ENCODE results near the gene OPHN1.

The OPHN1 gene

DNA sequence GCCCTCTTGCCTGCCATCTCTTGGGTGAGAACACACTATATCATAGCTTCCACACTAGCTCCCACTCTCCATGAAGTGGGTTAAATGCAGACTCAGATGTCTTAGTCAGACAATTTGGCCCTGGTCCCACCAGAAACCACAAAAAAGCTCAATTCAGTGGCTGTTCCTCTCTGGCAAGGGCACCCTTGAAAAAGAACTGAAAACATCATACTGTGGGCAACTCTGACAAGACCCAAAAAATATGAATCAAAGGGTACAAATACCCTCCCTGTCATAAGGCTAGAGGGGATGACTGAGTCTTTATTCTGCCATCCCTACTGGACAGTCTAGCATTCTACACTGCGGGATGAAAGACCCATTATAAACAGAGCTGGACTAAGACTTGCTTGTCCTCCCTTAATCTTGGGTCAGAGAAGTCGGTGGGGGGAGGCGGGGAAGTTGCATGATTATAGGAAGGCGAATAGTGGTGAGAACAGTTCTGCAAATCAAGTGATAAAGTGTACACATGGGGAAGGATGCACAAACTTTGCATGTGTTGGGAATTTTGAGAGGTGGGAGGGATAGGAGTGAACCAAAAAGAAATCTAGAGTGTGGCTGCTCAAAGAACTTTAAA, 172.1 kb downstream of the OPHN1 start:
- Histone ChIP-seq H3K27me3 (ENCODE audit: insufficient read depth, low read length) (no peaks in the 10 kb centered on the region), H3K27ac (ENCODE audit: low read depth, low read length) (no peak overlapping the region), H3K4me3 (ENCODE audit: low read depth, low read length) (no peak overlapping the region), H3K79me2 (ENCODE audit: control insufficient read depth, insufficient read depth, low read length, unreplicated experiment) (no peaks in the 10 kb centered on the region), H3K4me1 (ENCODE audit: control insufficient read depth, insufficient read depth, low read length, unreplicated experiment) (peaks cover 4% of the 10 kb centered on the region), H3K36me3 (ENCODE audit: insufficient read depth, low read length) (no peaks in the 10 kb centered on the region), H2AFZ (ENCODE audit: low read length, unreplicated experiment) (no peak overlapping the region)

DNA sequence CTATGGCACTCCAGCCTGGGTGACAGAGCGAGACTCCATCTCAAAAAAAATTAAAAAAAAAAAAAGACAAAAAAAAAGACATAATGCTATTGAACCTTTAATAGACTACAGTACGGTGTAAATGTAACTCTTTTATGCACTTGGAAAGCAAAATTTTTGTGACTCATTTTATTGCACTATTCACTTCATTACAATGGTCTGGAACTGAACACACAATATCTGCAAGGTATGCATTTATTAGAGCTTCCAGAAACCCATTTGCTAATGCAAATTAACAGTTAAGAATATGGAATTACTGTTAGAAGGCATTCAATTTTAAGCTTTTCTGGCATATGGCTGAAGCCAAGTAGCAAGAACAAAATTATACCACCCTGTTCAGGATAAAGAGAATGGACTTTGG, 176.3 kb downstream of the OPHN1 start:
- no peak overlapping the region for H2AFZ ChIP-seq (ENCODE audit: low read length, unreplicated experiment)
- H3K4me3 ChIP-seq (ENCODE audit: low read depth, low read length) = no peak overlapping the region
- H3K36me3 ChIP-seq (ENCODE audit: insufficient read depth, low read length) = no peaks in the 10 kb centered on the region
- H3K79me2 ChIP-seq (ENCODE audit: control insufficient read depth, insufficient read depth, low read length, unreplicated experiment) = no peaks in the 10 kb centered on the region
- H3K27me3 ChIP-seq (ENCODE audit: insufficient read depth, low read length) = no peaks in the 10 kb centered on the region
- no peak overlapping the region for H3K27ac ChIP-seq (ENCODE audit: low read depth, low read length)
- peaks cover 4% of the 10 kb centered on the region for H3K4me1 ChIP-seq (ENCODE audit: control insufficient read depth, insufficient read depth, low read length, unreplicated experiment)

DNA sequence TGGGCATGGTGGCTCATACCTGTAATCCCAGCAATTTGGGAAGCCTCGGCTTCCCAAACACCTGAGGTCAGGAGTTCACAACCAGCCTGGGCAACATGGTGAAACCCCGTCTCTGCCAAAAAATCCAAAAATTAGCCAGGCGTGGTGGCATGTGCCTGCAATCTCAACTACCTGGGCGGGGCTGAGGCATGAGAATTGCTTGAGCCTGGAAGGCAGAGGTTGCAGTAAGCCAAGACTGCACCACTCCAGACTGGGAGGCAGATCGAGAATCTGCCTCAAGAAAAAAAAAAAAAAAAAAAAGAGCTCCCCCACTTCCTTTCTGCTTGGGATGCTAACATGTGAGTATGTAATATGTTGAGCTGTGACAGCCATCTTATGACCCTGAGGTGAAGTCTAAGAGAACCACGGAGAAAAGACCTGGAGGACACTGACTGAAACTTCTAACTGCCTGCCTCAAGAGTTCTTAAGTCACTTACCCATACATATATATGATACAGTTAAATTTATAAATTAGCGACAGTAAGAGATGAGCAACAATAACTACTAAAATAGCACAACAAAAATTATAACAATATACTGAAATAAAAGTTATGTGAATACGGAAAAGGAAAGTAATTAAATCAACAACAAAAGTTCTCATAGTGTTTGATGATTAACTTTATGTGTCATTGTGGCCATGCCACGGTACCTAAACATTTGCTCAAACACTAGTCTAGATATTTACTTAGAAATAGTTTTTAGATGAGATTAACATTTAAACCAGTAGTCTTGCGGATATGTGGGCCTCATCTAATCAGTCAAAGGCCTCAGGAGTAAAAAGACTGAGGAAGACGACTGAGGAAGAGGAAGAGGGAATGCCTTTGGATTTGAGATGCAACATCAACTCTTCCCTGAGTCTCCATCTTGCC, 178.3 kb downstream of the OPHN1 start:
- H2AFZ ChIP-seq (ENCODE audit: low read length, unreplicated experiment) = no peak overlapping the region
- H3K79me2 ChIP-seq (ENCODE audit: control insufficient read depth, insufficient read depth, low read length, unreplicated experiment) = no peaks in the 10 kb centered on the region
- no peaks in the 10 kb centered on the region for H3K4me1 ChIP-seq (ENCODE audit: control insufficient read depth, insufficient read depth, low read length, unreplicated experiment)
- no peak overlapping the region for H3K27ac ChIP-seq (ENCODE audit: low read depth, low read length)
- no peaks in the 10 kb centered on the region for H3K27me3 ChIP-seq (ENCODE audit: insufficient read depth, low read length)
- no peak overlapping the region for H3K4me3 ChIP-seq (ENCODE audit: low read depth, low read length)
- H3K36me3 ChIP-seq (ENCODE audit: insufficient read depth, low read length) = no peaks in the 10 kb centered on the region

DNA sequence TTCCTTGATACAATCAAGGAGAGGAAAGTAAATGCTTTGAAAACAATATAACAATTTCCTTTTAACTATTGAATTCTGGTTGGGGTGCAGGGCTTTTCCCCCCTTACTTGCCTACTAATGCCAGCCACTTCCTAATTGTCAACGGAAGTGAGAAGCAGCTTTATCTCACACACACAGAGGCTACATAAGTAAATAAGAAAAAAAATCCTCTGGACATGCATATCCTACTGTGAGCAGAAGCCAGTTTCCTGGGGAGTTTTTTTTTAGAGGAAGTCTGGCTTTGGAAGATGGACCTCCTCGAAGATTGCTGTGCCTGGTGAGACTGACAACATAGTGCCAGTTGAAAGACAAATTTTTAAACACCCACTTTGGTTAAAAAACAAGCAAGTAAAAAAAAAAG, 180.6 kb downstream of the OPHN1 start:
- H2AFZ ChIP-seq (ENCODE audit: low read length, unreplicated experiment) = no peak overlapping the region
- H3K79me2 ChIP-seq (ENCODE audit: control insufficient read depth, insufficient read depth, low read length, unreplicated experiment) = no peaks in the 10 kb centered on the region
- no peak overlapping the region for H3K27ac ChIP-seq (ENCODE audit: low read depth, low read length)
- H3K4me3 ChIP-seq (ENCODE audit: low read depth, low read length) = no peak overlapping the region
- no peaks in the 10 kb centered on the region for H3K27me3 ChIP-seq (ENCODE audit: insufficient read depth, low read length)
- no peaks in the 10 kb centered on the region for H3K4me1 ChIP-seq (ENCODE audit: control insufficient read depth, insufficient read depth, low read length, unreplicated experiment)
- H3K36me3 ChIP-seq (ENCODE audit: insufficient read depth, low read length) = no peaks in the 10 kb centered on the region

DNA sequence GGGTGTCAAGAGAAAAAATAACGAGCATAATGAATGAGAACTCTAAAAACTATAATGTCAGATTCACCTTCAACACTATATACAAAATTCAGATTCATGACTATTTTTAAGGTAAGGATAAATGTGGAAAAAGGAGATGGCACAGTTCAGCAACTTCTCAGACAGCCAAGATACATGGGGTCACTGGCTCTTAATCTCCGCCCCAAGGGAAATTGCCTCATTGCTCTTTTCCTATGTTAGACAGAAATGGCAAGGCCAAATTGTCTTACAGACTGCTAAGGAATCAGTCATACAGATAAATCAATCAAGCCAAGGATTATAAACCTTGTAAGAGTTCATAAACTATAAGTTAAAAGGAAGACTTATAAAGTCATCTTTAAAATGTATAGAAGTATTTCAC, 183.4 kb downstream of the OPHN1 start:
- Histone ChIP-seq H3K4me3 (ENCODE audit: low read depth, low read length) (no peak overlapping the region), H3K79me2 (ENCODE audit: control insufficient read depth, insufficient read depth, low read length, unreplicated experiment) (no peaks in the 10 kb centered on the region), H3K4me1 (ENCODE audit: control insufficient read depth, insufficient read depth, low read length, unreplicated experiment) (no peaks in the 10 kb centered on the region), H3K27ac (ENCODE audit: low read depth, low read length) (no peak overlapping the region), H3K27me3 (ENCODE audit: insufficient read depth, low read length) (no peaks in the 10 kb centered on the region), H2AFZ (ENCODE audit: low read length, unreplicated experiment) (no peak overlapping the region), H3K36me3 (ENCODE audit: insufficient read depth, low read length) (no peaks in the 10 kb centered on the region)

DNA sequence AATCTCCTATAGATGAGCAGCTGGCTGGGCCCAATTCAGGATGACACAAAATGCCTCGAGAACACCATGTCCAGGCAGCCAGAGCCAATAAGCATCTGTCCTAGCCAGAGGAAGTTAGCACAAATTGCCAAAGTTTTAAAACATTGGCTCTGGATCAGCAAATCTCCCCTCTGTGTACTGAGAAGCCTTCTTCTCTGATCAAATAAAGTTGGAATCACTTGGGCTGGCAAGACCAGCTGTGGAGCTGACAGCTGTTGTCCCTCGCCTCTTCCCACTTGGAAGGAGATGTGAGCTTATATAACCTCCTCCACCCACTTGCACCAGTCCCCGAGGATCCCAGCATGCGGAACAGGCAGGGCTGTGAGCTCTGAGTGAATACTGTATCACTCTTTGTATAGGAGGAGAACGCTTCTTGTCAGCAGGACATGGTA, 183.9 kb downstream of the OPHN1 start:
- Histone ChIP-seq H3K79me2 (ENCODE audit: control insufficient read depth, insufficient read depth, low read length, unreplicated experiment) (no peaks in the 10 kb centered on the region), H3K36me3 (ENCODE audit: insufficient read depth, low read length) (no peaks in the 10 kb centered on the region), H3K27ac (ENCODE audit: low read depth, low read length) (no peak overlapping the region), H3K4me1 (ENCODE audit: control insufficient read depth, insufficient read depth, low read length, unreplicated experiment) (no peaks in the 10 kb centered on the region), H3K4me3 (ENCODE audit: low read depth, low read length) (no peak overlapping the region), H3K27me3 (ENCODE audit: insufficient read depth, low read length) (no peaks in the 10 kb centered on the region), H2AFZ (ENCODE audit: low read length, unreplicated experiment) (no peak overlapping the region)

DNA sequence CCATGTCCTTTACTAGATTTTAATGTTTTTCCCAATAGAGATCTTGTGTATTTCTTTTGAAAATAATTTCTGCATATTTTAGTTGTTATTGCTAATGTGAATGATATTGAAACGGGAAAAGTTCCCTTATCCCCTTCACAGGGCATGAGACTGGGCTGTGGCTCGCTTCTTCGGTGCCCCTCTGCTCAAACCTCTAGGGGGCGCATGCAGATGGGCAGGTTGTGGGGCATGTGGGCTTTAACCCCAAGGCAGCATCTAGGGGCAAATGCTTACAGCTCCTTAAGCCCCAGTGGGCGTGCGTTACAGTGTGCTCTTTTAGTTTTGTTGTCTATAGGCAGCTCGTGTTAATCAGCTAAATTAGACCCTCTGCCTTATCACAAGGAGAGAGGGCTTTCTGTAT, 194.7 kb downstream of the OPHN1 start:
- no peaks in the 10 kb centered on the region for H3K36me3 ChIP-seq (ENCODE audit: insufficient read depth, low read length)
- no peaks in the 10 kb centered on the region for H3K4me1 ChIP-seq (ENCODE audit: control insufficient read depth, insufficient read depth, low read length, unreplicated experiment)
- no peak overlapping the region for H3K27ac ChIP-seq (ENCODE audit: low read depth, low read length)
- no peak overlapping the region for H3K4me3 ChIP-seq (ENCODE audit: low read depth, low read length)
- H3K79me2 ChIP-seq (ENCODE audit: control insufficient read depth, insufficient read depth, low read length, unreplicated experiment) = no peaks in the 10 kb centered on the region
- no peak overlapping the region for H2AFZ ChIP-seq (ENCODE audit: low read length, unreplicated experiment)
- no peaks in the 10 kb centered on the region for H3K27me3 ChIP-seq (ENCODE audit: insufficient read depth, low read length)

DNA sequence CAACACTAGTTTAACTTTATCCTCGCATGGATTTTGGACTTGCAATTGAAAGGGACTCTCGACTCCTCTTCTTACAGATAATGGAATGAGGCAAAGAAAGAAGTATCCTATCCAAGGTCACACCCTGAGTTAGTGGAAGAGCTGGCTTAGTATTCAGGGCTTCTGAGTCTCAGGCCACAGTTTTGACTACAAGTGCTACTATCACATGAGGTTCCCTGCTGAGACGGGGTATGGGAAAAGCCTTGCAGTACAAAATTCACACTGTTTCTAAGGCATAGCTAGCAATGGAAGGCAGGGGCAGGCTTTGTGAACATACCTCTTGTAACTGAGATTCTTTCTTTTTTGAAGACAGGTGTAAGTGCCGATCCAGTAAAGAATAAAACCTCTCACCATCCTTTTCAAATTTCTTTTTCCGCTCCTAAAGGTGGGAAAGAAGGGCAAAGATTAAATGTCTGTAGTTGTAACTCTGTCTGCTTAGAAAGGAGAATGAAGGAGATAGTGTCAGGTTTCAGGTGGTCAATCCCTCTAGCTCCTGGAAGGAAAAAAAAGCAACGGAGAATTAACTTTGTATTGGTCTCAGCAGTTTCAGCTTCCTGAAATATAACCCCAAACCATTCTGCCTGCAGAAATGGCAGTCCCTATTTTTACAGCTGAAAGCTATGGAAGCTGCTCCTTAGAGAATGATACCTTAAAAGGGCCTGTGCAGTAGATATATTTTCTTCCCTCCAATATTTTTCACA, 199.0 kb downstream of the OPHN1 start:
- Histone ChIP-seq H2AFZ (ENCODE audit: low read length, unreplicated experiment) (no peak overlapping the region), H3K27me3 (ENCODE audit: insufficient read depth, low read length) (no peaks in the 10 kb centered on the region), H3K27ac (ENCODE audit: low read depth, low read length) (no peak overlapping the region), H3K36me3 (ENCODE audit: insufficient read depth, low read length) (no peaks in the 10 kb centered on the region), H3K4me3 (ENCODE audit: low read depth, low read length) (no peak overlapping the region), H3K79me2 (ENCODE audit: control insufficient read depth, insufficient read depth, low read length, unreplicated experiment) (no peaks in the 10 kb centered on the region), H3K4me1 (ENCODE audit: control insufficient read depth, insufficient read depth, low read length, unreplicated experiment) (no peaks in the 10 kb centered on the region)

DNA sequence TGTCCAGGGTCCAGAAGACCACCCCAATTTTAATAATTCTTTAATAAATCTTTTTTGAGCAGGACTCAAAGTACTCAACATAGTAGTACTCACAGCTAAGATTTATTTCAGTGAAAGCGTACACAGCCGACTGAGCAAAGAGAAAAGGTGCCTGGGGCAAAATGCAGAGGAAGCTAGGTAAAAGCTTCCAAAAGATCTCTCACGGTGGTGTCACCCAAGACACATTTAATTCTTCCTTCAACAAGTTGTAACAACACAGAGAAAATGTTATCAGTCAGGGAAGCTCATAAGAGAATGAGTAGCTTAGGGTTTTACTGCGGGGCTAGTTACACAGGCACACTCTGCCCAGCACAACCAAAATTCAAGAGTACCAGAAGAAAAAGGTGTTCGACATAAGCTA, 201.1 kb downstream of the OPHN1 start:
- no peaks in the 10 kb centered on the region for H3K27me3 ChIP-seq (ENCODE audit: insufficient read depth, low read length)

DNA sequence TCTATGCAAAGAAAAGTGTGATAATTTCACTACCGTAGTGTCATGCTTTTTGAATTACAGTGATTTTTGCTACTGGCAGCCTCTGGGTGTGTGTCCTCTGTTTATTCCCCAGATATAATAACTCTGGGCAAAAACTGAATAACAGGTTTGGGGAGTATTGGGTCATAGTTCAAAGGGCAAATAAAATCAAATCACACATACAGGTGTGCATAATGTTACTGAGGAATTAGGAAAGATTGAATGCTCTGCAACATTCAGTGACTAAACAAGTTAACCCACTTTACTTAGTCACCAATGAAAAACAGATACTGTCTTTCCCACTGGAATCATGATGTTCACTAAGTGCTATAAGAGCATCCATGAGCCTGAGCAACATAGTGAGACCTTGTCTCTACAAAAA, 224.3 kb downstream of the OPHN1 start:
- Histone ChIP-seq H3K27me3 (ENCODE audit: insufficient read depth, low read length) (no peaks in the 10 kb centered on the region), H3K79me2 (ENCODE audit: control insufficient read depth, insufficient read depth, low read length, unreplicated experiment) (no peaks in the 10 kb centered on the region), H3K27ac (ENCODE audit: low read depth, low read length) (no peak overlapping the region), H3K36me3 (ENCODE audit: insufficient read depth, low read length) (no peaks in the 10 kb centered on the region), H3K4me1 (ENCODE audit: control insufficient read depth, insufficient read depth, low read length, unreplicated experiment) (no peaks in the 10 kb centered on the region), H2AFZ (ENCODE audit: low read length, unreplicated experiment) (no peak overlapping the region), H3K4me3 (ENCODE audit: low read depth, low read length) (no peak overlapping the region)

More for the DNA sequence above, 201.1 kb downstream of the OPHN1 start:
- no peak overlapping the region for H2AFZ ChIP-seq (ENCODE audit: low read length, unreplicated experiment)
- H3K36me3 ChIP-seq (ENCODE audit: insufficient read depth, low read length) = no peaks in the 10 kb centered on the region
- H3K79me2 ChIP-seq (ENCODE audit: control insufficient read depth, insufficient read depth, low read length, unreplicated experiment) = no peaks in the 10 kb centered on the region
- H3K27ac ChIP-seq (ENCODE audit: low read depth, low read length) = no peak overlapping the region
- H3K4me1 ChIP-seq (ENCODE audit: control insufficient read depth, insufficient read depth, low read length, unreplicated experiment) = no peaks in the 10 kb centered on the region
- no peak overlapping the region for H3K4me3 ChIP-seq (ENCODE audit: low read depth, low read length)

All from ACC112 (cell line).